Immature natural killer cell (primary cell): Measurements from ENCODE around the gene COPG1. TPM values are rescaled to one million over a fixed set of nuclear protein-coding genes. Genes with fewer than 3 reads are reported as not detected.

Experiments used
- polyA plus RNA-seq, 3 donors: library from polyadenylated mRNA; unstranded; fragments of 300-500 nt; fragmentation: Illumina TruSeq; gene quantifications; one replicate each; pipeline ENCODE4 v1.2.3, GENCODE V29; 2021

Gene COPG1
- polyA plus RNA-seq, 3 donors from 2014 or later: 35.2 to 139 (median 64.6) TPM

Other genes starting within 250 kb of the COPG1 start
- under 1 TPM; 0.55 to 0.80 (median 0.58) TPM for gene EFCC1, start 248.3 kb upstream of the COPG1 start, polyA plus RNA-seq
- gene GP9, start 188.8 kb upstream of the COPG1 start, polyA plus RNA-seq: 10 to 100 TPM in 1 of 3 donors, 1 to 10 TPM in 1, not detected in 1; 1.2 to 12.8 TPM
- 10 to 100 TPM in 2 of 3 donors, 1 to 10 TPM in 1; 8.1 to 20.1 (median 12.5) TPM for gene RAB43, start 127.8 kb upstream of the COPG1 start, polyA plus RNA-seq
- gene ISY1, start 88.5 kb upstream of the COPG1 start, polyA plus RNA-seq: 100 to 1,000 TPM in 2 of 3 donors, 10 to 100 TPM in 1; 91.1 to 107 (median 103) TPM
- 1,000 to 10,000 TPM in 1 of 3 donors, 100 to 1,000 TPM in 2; 728 to 1,257 (median 878) TPM for gene CNBP, start 65.7 kb upstream of the COPG1 start, polyA plus RNA-seq
- 100 to 1,000 TPM in 1 of 3 donors, 10 to 100 TPM in 2; 58.6 to 111 (median 78.1) TPM for gene HMCES, start 29.3 kb downstream of the COPG1 start, polyA plus RNA-seq
- gene EFCAB12, start 179.0 kb downstream of the COPG1 start, polyA plus RNA-seq: under 1 TPM in 1 of 3 donors, not detected in 2; 0.12 TPM
- 10 to 100 TPM; 26.5 to 36.0 (median 29.2) TPM for gene MBD4, start 190.3 kb downstream of the COPG1 start, polyA plus RNA-seq
- 1 to 10 TPM; 5.7 to 7.0 (median 6.0) TPM for gene IFT122, start 190.6 kb downstream of the COPG1 start, polyA plus RNA-seq